SK-N-SH treated with all-trans-retinoic acid at 6 μM for 48 hours (cell line): ENCODE results near the gene ZNF622.
"Not testable (repeated sequence)": the region's sequence is repeated elsewhere in the genome, so short reads cannot be mapped to it uniquely, and the experiment has no call there.

Experiments used
- ATAC-seq: fragments of 200-7000 bp; cut with Tn5 transposase; 3 replicates; pipeline ENCODE4 v1.9.1; 2020; ENCODE audit warnings: mild to moderate bottlenecking, moderate library complexity
- POU6F1 ChIP-seq: fragments of 250-450 bp; sonication (Bioruptor Pico); IDR thresholded peaks from 2 replicates; pipeline ENCODE4 v1.8.0; 2021; ENCODE audit warnings: low read depth, mild to moderate bottlenecking, moderate library complexity, borderline replicate concordance
- TCF4 ChIP-seq: fragments of 250-450 bp; sonication (Bioruptor Pico); IDR thresholded peaks from 2 replicates; pipeline ENCODE4 v1.8.0; 2021; ENCODE audit warnings: mild to moderate bottlenecking, moderate library complexity, borderline replicate concordance
- TOX ChIP-seq: fragments of 250-450 bp; sonication (Bioruptor Pico); IDR thresholded peaks from 2 replicates; pipeline ENCODE4 v1.8.0; 2021; ENCODE audit warnings: mild to moderate bottlenecking, moderate library complexity, borderline replicate concordance
- ZC3H10 ChIP-seq: fragments of 250-450 bp; sonication (Bioruptor Pico); IDR thresholded peaks from 2 replicates; pipeline ENCODE4 v1.5.1; 2021; ENCODE audit warnings: mild to moderate bottlenecking, moderate library complexity
- ZNF8 ChIP-seq: fragments of 450-650 bp; formaldehyde crosslinking; IDR thresholded peaks from 2 replicates; pipeline ENCODE4 v1.5.0; 2020; ENCODE audit warnings: mild to moderate bottlenecking, moderate library complexity
- TF ChIP-seq, protein P1 (sequence below): fragments of 250-450 bp; sonication (Bioruptor Pico); IDR thresholded peaks from 2 replicates; pipeline ENCODE4 v1.5.1; 2021; ENCODE audit warnings: mild to moderate bottlenecking, moderate library complexity
- TF ChIP-seq, protein P2 (sequence below): fragments of 250-450 bp; sonication (Bioruptor Pico); IDR thresholded peaks from 2 replicates; pipeline ENCODE4 v1.5.0; 2020; ENCODE audit warnings: mild to moderate bottlenecking, moderate library complexity
- TF ChIP-seq, protein P3 (sequence below): fragments of 250-450 bp; sonication (Bioruptor Pico); IDR thresholded peaks from 2 replicates; pipeline ENCODE4 v1.5.1; 2020; ENCODE audit warnings: low read depth, mild to moderate bottlenecking, moderate library complexity
- TF ChIP-seq, protein P4 (sequence below): fragments of 250-450 bp; sonication (Bioruptor Pico); IDR thresholded peaks from 2 replicates; pipeline ENCODE4 v1.8.0; 2020; ENCODE audit warnings: mild to moderate bottlenecking, moderate library complexity, borderline replicate concordance

Gene ZNF622

DNA sequence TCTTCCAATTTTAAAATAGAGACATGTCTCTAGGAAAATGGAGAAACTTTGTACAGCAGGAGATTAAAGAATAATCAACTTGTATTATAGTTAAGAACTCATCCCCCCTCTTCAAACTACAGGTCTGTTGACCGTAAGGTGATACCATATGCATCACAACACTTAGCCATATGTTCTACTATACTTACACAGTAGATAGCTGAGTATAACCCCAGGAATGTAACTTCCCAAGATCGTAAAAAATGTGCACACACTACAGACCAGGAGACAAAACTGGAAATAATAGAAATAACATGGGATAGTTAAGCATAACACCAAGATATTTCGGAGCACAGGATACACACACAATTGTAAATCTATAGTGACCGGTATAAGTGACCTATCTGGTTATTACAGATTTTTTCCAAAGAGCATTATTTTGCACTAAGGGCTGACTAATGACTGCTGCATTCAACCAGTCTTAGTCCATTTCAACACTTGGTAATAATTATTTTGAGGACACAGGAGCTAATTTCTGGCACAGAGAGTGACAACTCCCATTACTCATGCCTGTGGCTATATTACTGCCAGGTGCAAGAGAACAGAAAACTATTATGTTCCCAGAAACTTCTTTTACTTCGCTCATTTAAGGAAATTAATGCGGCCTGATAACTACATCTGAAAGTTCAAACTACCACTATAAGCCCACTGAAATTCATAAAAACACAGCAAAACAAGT is 15.4 kb upstream of the ZNF622 start:
- no peak for ATAC-seq
- TF ChIP-seq POU6F1, result no peak
- TF ChIP-seq, protein P1, sequence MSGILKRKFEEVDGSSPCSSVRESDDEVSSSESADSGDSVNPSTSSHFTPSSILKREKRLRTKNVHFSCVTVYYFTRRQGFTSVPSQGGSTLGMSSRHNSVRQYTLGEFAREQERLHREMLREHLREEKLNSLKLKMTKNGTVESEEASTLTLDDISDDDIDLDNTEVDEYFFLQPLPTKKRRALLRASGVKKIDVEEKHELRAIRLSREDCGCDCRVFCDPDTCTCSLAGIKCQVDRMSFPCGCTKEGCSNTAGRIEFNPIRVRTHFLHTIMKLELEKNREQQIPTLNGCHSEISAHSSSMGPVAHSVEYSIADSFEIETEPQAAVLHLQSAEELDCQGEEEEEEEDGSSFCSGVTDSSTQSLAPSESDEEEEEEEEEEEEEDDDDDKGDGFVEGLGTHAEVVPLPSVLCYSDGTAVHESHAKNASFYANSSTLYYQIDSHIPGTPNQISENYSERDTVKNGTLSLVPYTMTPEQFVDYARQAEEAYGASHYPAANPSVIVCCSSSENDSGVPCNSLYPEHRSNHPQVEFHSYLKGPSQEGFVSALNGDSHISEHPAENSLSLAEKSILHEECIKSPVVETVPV (CRISPR knock-in tag), result no peak
- TF ChIP-seq, protein P2, sequence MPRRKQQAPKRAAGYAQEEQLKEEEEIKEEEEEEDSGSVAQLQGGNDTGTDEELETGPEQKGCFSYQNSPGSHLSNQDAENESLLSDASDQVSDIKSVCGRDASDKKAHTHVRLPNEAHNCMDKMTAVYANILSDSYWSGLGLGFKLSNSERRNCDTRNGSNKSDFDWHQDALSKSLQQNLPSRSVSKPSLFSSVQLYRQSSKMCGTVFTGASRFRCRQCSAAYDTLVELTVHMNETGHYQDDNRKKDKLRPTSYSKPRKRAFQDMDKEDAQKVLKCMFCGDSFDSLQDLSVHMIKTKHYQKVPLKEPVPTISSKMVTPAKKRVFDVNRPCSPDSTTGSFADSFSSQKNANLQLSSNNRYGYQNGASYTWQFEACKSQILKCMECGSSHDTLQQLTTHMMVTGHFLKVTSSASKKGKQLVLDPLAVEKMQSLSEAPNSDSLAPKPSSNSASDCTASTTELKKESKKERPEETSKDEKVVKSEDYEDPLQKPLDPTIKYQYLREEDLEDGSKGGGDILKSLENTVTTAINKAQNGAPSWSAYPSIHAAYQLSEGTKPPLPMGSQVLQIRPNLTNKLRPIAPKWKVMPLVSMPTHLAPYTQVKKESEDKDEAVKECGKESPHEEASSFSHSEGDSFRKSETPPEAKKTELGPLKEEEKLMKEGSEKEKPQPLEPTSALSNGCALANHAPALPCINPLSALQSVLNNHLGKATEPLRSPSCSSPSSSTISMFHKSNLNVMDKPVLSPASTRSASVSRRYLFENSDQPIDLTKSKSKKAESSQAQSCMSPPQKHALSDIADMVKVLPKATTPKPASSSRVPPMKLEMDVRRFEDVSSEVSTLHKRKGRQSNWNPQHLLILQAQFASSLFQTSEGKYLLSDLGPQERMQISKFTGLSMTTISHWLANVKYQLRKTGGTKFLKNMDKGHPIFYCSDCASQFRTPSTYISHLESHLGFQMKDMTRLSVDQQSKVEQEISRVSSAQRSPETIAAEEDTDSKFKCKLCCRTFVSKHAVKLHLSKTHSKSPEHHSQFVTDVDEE, result no peak
- TF ChIP-seq, protein P3, sequence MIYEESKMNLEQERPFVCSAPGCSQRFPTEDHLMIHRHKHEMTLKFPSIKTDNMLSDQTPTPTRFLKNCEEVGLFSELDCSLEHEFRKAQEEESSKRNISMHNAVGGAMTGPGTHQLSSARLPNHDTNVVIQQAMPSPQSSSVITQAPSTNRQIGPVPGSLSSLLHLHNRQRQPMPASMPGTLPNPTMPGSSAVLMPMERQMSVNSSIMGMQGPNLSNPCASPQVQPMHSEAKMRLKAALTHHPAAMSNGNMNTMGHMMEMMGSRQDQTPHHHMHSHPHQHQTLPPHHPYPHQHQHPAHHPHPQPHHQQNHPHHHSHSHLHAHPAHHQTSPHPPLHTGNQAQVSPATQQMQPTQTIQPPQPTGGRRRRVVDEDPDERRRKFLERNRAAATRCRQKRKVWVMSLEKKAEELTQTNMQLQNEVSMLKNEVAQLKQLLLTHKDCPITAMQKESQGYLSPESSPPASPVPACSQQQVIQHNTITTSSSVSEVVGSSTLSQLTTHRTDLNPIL, result no peak
- no peak for TF ChIP-seq ZC3H10 (CRISPR knock-in tag)
- no peak for TF ChIP-seq TOX (CRISPR knock-in tag)
- TF ChIP-seq, all 23 proteins: peak for 0

GRCh38 chr5:16480144-16480543 is 14.5 kb upstream of the ZNF622 start:
- peak; percentile 94 for TF ChIP-seq ZNF8 (CRISPR knock-in tag)
- TF ChIP-seq, protein P2, result no peak
- no peak for ATAC-seq

DNA sequence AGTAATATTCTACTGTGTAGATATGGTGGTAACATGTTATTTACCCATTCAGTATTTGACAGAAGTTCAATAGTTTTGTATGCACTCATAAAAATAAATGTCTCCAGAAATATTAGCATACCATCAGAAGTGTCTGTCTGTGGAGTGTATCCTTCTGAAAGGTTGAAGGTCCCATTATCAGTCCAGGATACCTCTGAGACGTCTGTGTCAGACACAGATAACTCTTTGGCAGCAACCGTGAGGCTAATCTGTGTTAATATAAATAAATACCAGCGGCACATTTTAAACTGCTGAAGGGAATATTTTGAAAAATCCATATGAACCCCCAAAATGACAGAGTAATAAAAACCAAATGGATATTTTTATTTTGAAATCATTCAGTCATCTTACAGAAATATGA is 11.9 kb upstream of the ZNF622 start:
- no peak for TF ChIP-seq TCF4 (CRISPR knock-in tag)
- TF ChIP-seq, protein P2, result no peak
- TF ChIP-seq, protein P4, sequence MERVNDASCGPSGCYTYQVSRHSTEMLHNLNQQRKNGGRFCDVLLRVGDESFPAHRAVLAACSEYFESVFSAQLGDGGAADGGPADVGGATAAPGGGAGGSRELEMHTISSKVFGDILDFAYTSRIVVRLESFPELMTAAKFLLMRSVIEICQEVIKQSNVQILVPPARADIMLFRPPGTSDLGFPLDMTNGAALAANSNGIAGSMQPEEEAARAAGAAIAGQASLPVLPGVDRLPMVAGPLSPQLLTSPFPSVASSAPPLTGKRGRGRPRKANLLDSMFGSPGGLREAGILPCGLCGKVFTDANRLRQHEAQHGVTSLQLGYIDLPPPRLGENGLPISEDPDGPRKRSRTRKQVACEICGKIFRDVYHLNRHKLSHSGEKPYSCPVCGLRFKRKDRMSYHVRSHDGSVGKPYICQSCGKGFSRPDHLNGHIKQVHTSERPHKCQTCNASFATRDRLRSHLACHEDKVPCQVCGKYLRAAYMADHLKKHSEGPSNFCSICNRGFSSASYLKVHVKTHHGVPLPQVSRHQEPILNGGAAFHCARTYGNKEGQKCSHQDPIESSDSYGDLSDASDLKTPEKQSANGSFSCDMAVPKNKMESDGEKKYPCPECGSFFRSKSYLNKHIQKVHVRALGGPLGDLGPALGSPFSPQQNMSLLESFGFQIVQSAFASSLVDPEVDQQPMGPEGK, result no peak
- no peak for ATAC-seq

DNA sequence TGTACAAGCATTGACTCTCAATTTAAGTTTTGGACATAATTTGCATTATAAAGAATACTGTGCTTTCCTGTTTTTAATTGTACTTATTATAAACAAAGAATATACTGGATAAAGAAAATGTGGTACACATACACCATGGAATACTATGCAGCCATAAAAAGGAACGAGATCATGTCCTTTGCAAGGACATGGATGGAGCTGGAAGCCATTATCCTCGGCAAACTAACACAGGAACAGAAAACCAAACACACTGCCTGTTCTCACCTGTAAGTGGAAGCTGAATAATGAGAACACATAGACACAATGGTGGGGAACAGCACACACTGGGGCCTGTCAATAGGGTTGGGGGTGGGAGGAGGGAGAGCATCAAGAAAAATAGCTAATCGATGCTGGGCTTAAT is 10.8 kb upstream of the ZNF622 start:
- not testable (repeated sequence) for ATAC-seq
- peak; percentile 49; the same call in 1 of the 2 replicates for TF ChIP-seq ZNF8 (CRISPR knock-in tag)
